ENCODE data around the gene FBXO38. TPM values are rescaled to one million over a fixed set of nuclear protein-coding genes. Genes with fewer than 3 reads are reported as not detected.
"Not testable (repeated sequence)": the region's sequence is repeated elsewhere in the genome, so short reads cannot be mapped to it uniquely, and the experiment has no call there.

The FBXO38 gene
- total RNA-seq, 3 donors from 2014 or later = 50.6 to 80.9 (median 67.5) TPM

GRCh38 chr5:148465381-148466235 lies 81.8 kb downstream of the FBXO38 start:
- no peak overlapping the region for H3K4me3 ChIP-seq
- TF ChIP-seq POLR2A (IDR thresholded peaks at IDR 0.05) (no peak), POLR2AphosphoS5 (IDR thresholded peaks at IDR 0.05) (no peak), CTCF (IDR thresholded peaks at IDR 0.05) (no peak)
- H3K4me1 ChIP-seq = no peaks in the 10 kb centered on the region
- no peak overlapping the region for H3K27ac ChIP-seq
- no peaks in the 10 kb centered on the region for H3K27me3 ChIP-seq
- DNase-seq (ENCODE audit: low spot score in 2 of 2) = no peak
- no peaks in the 10 kb centered on the region for H3K36me3 ChIP-seq
- intact Hi-C loops (cut with DNase I; ENCODE audit: low total_unique reads) = no loop called here
- H3K9me3 ChIP-seq = no peaks in the 10 kb centered on the region

- H3K36me3 ChIP-seq = no peaks in the 10 kb centered on the region
- no peak for TF ChIP-seq CTCF (IDR thresholded peaks at IDR 0.05)
- TF ChIP-seq POLR2A (IDR thresholded peaks at IDR 0.05) = no peak
- TF ChIP-seq POLR2AphosphoS5 (IDR thresholded peaks at IDR 0.05) = no peak
- no peak overlapping the region for H3K4me3 ChIP-seq
- no peaks in the 10 kb centered on the region for H3K9me3 ChIP-seq
- intact Hi-C loops (cut with DNase I; ENCODE audit: low total_unique reads) = no loop called here
- no peaks in the 10 kb centered on the region for H3K27me3 ChIP-seq
- no peak overlapping the region for H3K27ac ChIP-seq
- DNase-seq (ENCODE audit: low spot score in 2 of 2) = no peak
- no peaks in the 10 kb centered on the region for H3K4me1 ChIP-seq
Measured at GRCh38 chr5:148466236-148466580, 82.5 kb downstream of the FBXO38 start.

GRCh38 chr5:148467958-148468357 lies 84.2 kb downstream of the FBXO38 start:
- no peaks in the 10 kb centered on the region for H3K36me3 ChIP-seq
- no peaks in the 10 kb centered on the region for H3K9me3 ChIP-seq
- no peak overlapping the region for H3K27ac ChIP-seq
- H3K4me3 ChIP-seq = no peak overlapping the region
- no peak for DNase-seq (ENCODE audit: low spot score in 2 of 2)
- intact Hi-C loops (cut with DNase I; ENCODE audit: low total_unique reads) = no loop called here
- TF ChIP-seq POLR2AphosphoS5 (IDR thresholded peaks at IDR 0.05) = no peak
- no peak for TF ChIP-seq CTCF (IDR thresholded peaks at IDR 0.05)
- TF ChIP-seq POLR2A (IDR thresholded peaks at IDR 0.05) = no peak
- H3K4me1 ChIP-seq = no peaks in the 10 kb centered on the region
- no peaks in the 10 kb centered on the region for H3K27me3 ChIP-seq

- DNase-seq (ENCODE audit: low spot score in 2 of 2); H3K27me3 ChIP-seq; H3K27ac ChIP-seq; H3K9me3 ChIP-seq; H3K4me3 ChIP-seq; H3K4me1 ChIP-seq; H3K36me3 ChIP-seq; intact Hi-C loops (cut with DNase I; ENCODE audit: low total_unique reads): not testable (repeated sequence)
Measured at GRCh38 chr5:148468746-148469145, 85.0 kb downstream of the FBXO38 start.

GRCh38 chr5:148469501-148469935 lies 85.8 kb downstream of the FBXO38 start:
- intact Hi-C loops (cut with DNase I; ENCODE audit: low total_unique reads) = no loop called here
- no peak overlapping the region for H3K4me3 ChIP-seq
- H3K4me1 ChIP-seq = no peaks in the 10 kb centered on the region
- H3K36me3 ChIP-seq = no peaks in the 10 kb centered on the region
- no peaks in the 10 kb centered on the region for H3K27me3 ChIP-seq
- no peak overlapping the region for H3K27ac ChIP-seq
- no peaks in the 10 kb centered on the region for H3K9me3 ChIP-seq
- TF ChIP-seq CTCF (IDR thresholded peaks at IDR 0.05) (no peak), POLR2A (IDR thresholded peaks at IDR 0.05) (no peak), POLR2AphosphoS5 (IDR thresholded peaks at IDR 0.05) (no peak)
- DNase-seq (ENCODE audit: low spot score in 2 of 2) = no peak

Measured in breast epithelium (tissue), 4 donors.